NCI-H1417 treated with DMSO at 0.1 percent for 48 hours (cell line): ENCODE results near the gene USP21.

Source experiments
- DNase-seq: peaks from one replicate; lab custom pipeline; 2025; lab: John Stamatoyannopoulos, UW

The USP21 gene

DNA sequence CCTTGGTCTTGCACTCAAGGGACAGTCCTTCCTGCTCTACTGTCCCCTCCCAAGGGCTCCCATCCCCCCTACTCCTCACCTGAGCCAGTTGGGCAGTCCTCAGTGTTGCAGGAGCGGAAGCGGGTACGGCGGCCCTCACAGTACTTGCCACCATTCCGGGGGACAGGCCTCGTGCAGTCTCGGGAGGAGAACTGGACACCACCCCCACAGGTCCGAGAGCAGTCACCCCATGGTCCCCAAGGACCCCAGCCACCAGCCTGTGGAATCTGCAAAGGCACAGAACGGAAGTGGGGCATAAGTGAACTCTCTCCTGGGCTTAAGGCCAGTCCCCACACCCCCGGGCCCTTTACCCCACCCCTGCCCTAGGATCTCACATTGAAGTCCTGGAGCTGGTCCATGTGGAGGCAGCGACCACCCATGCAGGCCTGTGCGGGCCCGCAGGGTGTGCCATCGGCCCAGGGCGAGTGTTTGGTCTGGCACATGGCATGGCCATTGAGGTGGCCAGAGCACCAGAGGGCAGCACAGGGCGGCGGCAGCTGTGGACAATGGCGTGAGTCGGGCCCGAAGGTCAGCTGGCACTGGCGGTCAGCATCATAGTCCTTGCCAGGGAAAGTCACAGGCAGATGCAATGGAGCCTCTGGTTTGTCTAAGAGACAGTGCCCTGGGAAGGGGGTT lies 34.4 kb downstream of the USP21 start:
- DNase-seq = no peak

DNA sequence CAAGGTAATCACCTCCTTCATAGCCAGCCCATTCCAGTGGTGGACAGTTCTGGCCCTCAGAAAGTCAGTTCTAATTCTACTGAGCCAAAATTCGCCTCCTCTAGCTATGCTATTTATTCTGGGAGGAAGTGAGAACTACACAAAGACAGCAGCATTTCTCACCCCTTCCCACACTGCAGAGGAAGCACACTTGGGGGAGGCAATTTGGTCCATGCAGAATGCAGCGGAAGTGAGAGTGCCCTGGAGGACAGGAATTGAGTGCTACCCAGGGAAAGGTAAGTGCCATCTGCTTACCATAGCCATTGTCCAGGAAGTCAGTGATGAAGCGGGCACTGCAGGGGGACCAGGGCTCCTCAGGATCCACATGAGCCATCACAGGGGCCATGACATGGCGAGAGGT lies 35.9 kb downstream of the USP21 start:
- no peak for DNase-seq

DNA sequence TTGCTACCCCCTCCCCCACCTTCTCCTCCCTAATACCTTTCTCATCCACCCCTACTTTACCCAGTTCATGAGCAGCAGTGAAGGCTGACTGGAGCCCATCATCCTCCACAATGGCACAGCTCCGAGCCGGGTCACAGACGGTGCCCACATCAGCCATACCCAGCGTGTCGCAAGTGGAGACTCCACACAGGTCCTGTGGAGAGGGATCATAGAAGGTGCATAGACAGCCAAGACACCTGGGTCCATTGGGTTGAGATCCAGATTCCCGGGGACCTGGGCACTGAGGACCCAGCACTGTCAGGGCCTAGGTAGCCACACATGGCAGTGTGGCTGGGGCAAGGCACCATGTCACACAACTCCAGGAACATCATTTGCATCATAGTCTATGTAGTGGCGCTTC lies 36.8 kb downstream of the USP21 start:
- no peak for DNase-seq

DNA sequence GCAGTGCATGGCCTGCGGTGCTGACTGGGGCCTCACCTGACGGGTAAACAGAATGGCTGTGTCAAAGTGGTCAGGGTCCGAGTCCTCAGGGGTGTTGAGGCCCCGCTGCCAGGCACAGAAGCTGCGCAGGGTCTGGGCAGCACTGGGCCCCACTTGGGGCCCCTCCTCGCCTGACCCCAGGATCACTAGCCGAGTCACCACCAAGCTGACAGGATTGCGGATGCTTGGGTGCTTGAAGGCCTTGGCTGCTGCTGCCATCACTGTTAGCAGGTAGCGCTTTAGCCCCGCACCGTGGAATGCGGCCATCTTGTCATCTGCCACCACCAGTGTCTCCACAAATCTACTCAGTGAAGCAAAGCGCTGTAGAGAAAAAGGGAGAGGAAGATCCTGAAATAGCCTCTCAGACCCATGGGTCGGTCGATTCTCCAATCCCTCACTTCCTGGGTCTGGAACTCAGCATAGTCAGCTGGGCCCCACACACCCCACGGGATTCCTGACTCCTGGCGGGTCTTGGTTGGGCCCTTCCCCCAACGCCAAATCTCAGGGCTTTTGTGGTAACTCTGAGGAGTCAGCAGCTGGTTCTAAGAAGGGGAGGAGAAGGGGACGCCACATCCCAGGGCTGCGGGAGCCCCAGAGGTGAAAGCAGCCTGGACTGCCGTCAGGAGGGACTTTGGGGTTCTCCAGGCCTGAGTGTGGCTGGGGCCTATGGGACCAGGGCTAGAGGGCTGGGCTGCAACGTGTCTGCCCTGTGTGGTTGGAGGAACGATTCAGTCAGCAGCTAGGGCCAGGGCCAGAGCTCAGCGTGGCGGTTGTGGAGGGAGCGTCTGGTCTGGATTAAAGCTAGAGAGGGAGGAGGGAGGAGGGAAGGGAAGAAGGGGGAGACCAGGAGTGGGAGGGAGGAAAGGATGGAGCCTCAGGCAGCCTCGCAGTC lies 37.5 kb downstream of the USP21 start:
- no peak for DNase-seq

DNA sequence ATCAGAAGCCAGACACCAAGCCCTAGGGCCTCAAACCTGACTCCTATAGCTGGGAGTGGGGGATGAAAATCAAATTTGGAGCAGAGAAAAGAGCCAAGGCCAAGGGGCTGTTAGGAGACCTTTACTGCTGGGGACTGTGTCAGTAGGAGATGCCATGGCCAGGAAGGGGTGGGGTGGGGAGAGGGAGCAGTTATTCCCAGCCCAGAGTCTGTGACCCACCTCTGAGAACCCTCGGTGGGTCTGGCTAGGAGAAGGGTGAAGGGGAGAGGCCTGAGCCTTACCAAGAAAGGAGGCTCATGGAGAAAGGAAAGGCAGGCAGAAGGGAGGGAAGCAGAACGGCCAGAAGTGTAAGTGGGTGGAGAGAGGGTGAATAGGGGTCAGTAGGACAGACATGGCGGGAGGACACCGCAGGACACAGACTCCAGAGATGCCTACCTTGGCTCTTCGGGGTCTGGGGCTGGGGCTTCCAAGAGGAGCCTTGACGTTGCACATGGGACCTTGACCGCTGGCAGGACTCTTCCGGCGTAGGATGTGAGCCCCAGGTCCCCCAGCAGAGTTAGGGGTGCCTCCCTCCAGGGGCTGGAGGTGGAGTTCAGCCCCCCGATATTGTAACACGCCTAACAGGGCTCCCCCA lies 38.4 kb downstream of the USP21 start:
- no peak for DNase-seq

DNA sequence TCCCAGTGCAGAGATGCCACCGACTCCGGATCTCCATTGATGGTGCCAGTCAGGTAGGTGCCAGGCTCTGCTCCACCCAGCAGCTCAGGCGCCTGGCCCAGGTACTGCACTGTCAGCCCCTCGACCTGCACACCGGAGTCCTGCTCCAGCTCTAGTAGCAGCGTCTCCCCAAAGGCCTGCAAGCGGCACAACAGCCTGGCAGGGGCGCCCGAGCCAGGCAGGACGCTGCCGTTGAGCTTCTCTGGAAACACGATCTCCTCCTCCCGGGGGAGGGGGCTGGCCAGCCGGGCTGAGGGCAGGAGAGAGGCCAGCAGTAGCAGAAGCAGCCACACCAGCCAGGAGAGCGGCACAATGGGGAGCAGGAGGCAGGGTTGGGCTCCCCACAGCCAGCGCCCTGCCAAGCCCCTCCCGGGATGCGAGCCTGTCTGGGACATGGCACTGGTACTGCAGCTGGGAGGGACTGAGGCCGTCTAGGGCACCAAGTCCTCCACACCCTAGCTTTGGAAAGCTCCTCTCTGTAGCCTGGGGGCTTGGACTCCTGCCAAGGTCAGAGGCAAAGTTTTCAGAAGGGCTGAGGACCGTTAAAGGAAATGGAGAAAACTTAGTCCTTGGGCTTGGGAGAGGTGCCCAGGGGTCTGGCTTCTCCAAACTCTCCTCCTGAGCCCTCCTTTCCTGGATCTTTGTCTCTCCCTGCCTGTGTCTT lies 39.0 kb downstream of the USP21 start:
- no peak for DNase-seq

DNA sequence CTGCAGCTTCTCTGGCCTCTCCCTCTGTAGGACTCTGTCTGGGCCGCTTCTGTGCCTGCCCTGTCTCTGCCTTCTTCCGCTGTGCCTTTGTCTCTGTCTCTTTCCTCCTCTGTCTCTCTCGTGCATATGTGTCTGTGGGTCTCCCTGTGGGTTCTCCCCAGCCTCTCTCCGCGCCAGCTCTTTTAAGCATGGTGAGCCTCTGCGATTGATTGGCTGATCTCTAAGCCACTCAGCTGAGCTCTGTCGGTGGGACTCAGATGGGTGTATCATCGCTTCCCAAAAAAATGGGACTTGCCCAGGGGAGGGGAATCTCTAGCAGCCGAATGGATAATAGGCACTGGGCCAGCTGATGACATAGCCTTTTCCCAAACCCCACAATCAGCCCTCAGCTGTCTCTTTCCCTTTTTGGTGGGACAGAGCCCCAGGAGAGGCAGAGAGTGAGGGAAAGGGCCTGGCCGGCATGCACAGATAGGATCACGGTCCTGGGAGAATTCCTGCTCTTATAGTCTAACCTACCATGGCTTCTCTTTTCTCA lies 39.7 kb downstream of the USP21 start, which contains the start of gene ADAMTS4:
Gene ADAMTS4, minus strand, starts transcription at position 158 of the 535 bp plus-strand sequence. CDS start 427 bp downstream, outside the sequence.
- no peak for DNase-seq

DNA sequence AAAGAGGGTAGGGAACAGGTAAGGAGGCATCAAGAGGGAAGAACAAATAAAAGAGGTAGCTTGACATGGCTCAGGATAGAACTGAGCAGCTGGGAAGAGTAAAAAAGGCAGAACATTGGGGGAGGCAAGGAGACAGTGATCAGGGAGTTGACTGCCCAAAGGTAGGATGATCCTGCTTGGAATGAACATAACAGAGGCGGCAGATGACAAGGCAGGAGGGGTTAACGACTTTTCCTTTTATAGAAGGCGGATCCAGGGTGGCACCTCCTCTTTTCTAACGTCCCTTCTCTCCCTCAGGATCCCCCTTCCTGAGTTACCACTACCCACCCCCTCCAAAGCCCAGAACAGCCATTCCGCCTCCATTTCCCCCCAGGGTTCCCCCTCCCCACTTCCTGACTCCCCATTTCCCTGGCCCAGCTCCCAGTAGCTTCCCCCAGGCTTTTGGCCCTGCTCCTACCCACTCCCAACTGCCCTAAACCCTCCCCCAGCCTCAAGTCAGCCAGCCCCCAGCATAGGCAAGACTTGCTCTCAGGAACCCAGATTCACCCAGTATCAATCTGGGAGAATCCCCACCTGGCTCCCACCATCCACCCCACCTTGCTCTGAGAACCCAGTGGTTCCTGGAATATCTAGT lies 40.3 kb downstream of the USP21 start:
- no peak for DNase-seq

DNA sequence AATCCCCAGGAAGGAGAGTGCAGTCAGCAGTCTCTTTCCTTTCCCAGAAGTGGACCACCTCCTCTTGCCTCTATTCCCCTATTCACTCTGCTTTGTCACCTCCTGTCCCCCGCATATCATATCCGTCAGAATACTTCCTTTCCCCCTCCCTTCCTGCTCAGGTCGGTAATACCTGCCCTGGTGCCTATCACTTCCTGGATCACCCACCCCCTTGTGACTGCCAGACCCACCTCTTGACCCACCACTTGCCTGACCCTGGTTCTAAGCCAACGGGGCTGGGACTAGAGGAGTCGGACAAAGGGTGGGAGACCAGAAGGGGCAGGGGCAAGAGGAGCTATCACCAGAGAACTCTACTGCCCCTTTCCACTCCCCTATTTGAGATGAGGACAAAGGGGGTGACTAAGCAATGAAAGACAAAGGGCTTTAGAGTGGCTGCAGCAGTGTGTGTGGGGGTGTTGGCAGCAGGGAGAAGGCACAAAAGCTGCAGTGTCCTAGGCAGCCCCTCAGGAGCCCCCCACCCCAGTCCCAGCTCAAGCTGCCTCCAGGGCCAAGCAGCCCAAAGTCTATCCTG lies 41.2 kb downstream of the USP21 start:
- DNase-seq = no peak

DNA sequence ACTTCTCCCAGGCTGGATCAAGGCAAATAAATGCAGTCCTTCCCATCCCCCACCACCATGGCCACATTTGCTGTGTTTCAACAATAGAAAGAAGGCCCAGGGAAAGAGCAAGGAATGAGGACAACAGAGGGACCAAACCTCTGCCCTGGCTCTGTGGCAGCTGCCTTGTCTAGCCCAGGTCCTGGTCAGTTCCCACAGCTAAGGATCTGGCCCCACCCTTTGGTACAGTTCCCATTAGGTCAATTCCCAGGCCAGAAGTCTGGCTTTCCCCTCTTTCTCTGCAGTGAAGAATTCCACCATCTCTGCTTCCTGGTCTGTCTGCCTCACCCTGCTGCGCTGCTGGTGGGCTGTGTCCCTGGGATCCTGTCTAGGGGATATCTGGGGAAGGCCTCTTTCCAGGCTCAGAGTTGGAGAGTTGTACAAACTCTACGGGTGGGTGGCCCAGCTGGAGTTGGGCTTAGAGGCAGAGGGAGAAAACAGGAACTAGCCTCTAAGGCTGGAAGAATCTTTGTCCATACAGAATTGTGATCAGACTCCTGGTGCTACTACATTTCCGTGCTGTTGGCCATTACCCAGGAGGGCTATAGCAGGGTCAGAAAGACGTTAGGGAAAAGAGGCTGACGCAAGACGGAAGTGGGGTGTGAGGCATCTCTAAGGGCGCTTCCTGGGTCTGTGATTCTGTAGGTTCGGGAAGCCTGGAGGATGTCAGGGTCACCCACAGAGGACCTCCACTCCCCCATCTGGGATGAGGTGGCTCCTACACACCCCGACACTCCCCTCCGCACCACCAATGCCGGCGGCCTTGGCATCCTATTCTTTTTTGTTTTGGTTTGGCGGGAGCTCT lies 41.9 kb downstream of the USP21 start:
- DNase-seq = no peak

DNA sequence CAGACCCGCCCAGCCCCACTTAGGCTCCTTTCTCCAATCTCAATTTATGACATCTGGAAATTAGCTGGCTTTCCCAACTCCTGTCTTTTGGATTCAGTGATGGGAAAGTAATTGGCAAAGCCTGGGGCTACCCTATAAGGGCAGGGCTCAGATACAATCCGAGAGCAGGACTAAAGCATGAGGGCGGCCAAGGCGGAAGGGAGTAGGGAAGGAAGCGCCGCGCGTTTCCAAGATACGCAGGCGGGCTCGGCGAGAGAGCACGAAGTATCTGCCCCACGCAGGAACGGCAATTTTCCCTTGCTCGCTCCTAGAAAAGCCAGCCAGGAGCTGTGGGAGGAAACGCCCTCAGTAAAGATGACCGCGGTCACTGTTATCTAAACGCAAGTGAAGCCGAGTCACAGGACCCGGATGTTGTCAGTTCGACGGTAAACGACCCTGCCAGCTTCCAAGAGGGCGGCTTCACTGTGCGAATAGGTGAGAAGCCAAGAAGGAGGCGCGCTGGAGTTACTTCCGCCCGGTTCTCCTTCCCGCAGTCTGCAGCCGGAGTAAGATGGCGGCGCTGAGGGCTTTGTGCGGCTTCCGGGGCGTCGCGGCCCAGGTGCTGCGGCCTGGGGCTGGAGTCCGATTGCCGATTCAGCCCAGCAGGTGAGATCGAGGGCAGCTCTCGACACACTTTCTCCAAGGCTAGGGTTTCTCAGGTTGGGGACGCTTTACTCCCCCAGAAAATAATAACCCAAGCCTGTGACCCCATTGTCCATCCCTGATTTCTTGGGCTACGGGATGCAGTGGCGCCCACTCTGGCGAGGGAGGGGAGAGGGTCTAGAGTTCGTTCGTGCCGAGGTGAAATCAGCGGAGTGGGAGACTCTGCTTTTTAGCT lies 42.8 kb downstream of the USP21 start, which contains the start of gene NDUFS2:
Gene NDUFS2, plus strand, starts transcription at position 532 of the 877 bp plus-strand sequence. Its CDS starts 19 bp downstream, at position 551.
- DNase-seq = peak; percentile 97

DNA sequence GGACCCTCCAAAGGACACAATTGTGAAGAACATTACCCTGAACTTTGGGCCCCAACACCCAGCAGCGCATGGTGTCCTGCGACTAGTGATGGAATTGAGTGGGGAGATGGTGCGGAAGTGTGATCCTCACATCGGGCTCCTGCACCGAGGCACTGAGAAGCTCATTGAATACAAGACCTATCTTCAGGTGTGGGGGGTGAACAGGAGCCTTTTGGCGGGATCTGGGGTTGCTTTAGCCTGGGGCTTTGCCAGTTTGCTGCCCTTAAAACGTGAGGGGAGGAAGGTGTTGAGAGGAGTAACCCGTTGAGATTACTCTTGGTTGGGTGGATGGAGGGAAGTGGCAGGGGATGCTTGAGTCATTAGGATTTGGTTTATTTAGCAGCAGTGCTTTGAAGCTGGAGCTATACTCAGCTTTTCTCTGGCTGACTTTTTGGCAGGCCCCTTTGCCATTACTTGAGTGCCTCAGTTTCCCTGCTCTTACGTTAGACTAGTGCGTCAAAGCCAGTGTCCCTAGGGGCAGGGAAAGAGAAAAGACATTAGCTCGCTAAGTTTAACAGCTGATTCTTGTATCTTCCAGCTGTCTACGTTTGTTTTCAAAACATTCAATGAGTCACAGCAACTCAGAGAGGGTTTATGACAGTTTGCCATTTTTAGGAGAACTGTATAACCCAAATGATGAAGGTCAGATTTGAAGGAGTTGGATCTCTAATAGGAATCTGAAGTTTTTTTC lies 47.3 kb downstream of the USP21 start:
- DNase-seq = no peak

DNA sequence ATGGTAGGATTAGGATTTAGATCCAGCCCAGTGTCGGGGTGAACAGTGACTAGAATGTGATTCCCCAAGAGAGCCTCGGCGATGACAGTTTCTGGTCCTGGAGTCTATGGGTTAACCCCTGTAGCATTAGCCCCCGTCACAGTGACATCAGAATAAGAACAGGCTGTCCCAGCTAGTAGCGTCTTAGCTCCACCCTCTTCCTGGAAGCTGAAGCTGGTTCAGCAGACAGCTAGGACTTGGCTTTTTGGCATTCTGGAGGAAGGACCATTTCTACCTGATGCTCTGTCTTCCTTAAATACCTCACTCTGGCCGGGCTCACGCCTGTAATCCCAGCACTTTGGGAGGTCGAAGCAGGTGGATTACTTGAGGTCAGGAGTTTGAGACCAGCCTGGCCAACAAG lies 47.9 kb downstream of the USP21 start:
- no peak for DNase-seq

DNA sequence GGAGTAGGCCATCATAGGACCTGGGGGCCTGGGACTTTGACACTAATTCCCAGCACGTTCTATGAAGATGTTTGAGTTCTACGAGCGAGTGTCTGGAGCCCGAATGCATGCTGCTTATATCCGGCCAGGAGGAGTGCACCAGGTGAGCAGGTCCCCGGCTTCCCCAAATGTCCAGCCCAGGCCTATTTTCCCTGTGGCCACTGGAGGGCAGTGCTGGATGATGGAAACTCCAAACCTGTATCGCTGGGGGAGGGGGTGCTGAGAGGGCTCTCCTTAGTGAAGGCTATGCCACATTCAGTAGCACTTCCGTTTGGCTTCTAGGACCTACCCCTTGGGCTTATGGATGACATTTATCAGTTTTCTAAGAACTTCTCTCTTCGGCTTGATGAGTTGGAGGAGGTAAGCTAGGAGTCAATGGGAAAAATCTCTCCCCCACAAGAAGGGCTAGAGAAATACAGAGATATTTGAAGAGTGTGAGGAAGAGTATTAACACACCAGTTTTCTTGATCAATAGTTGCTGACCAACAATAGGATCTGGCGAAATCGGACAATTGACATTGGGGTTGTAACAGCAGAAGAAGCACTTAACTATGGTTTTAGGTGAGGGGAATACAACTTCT lies 50.6 kb downstream of the USP21 start:
- peak; percentile 18 for DNase-seq

DNA sequence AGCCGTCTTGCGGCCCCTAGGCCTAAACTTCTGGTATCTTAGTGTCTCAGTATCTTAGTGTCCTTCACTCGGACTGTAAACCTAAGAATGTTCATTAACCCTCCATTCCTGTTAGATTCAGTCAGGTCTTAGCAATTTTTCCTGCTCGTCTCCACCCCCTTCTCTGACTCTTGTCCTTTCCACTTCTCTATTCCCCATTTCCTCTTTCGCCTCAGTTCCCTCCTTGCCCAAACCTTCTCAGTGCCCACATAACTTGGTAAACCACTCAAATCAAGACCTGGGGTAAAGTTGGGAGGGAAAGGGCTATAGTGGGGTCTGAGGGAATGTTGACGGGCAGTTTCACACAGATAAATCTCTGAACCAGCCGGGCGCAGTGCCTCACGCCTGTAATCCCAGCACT lies 55.1 kb downstream of the USP21 start:
- no peak for DNase-seq

DNA sequence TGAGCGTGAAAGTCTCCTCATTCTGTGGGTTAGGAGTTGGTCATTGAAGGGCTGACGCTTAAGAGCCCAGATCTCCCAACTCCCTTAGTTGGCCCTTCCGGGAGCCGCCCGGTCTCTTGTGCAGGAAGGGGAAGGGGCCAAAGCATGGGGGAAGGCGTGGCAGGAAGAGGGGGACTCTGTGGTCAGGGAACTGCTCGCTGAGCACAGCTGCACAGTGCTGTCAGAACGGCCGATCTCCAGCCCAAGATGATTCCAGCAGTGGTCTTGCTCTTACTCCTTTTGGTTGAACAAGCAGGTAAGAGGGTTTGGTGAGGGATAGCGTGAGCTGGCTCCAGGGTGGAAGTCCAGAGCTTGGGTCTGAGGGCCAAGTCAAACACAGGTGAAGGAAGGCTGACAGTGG lies 55.8 kb downstream of the USP21 start, which contains the start of gene FCER1G:
Gene FCER1G, plus strand, starts transcription at position 220 of the 400 bp plus-strand sequence. Its CDS starts 27 bp downstream, at position 247.
- DNase-seq = no peak
